ENCODE data around the gene CFAP161.

DNA sequence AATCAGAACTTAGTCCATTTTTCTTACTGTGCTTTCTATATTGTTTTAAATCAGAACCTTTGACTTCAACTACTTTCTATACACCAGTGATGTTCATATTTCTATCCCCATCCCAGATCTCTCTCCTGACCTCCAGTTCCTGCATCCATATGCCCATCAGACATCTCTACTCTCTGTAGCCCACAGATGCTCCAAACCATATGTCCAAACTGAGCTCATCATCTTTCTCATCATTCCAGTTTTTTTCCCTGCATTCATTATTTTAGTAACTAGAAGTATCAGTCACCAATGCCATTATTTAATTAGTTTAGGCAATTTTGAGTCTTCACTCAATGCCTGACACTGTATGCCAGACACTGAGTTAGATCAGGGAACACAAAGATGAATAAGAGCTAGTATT, 37.2 kb downstream of the CFAP161 start:
- TF ChIP-seq, protein P1, sequence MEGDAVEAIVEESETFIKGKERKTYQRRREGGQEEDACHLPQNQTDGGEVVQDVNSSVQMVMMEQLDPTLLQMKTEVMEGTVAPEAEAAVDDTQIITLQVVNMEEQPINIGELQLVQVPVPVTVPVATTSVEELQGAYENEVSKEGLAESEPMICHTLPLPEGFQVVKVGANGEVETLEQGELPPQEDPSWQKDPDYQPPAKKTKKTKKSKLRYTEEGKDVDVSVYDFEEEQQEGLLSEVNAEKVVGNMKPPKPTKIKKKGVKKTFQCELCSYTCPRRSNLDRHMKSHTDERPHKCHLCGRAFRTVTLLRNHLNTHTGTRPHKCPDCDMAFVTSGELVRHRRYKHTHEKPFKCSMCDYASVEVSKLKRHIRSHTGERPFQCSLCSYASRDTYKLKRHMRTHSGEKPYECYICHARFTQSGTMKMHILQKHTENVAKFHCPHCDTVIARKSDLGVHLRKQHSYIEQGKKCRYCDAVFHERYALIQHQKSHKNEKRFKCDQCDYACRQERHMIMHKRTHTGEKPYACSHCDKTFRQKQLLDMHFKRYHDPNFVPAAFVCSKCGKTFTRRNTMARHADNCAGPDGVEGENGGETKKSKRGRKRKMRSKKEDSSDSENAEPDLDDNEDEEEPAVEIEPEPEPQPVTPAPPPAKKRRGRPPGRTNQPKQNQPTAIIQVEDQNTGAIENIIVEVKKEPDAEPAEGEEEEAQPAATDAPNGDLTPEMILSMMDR (IDR thresholded peaks at IDR 0.05) = no peak
- TF ChIP-seq POLR2AphosphoS5 (IDR thresholded peaks at IDR 0.05) (no peak), POLR2A (IDR thresholded peaks at IDR 0.05) (no peak)
